ENCODE data around the gene PCDHGA6. TPM values are rescaled to one million over a fixed set of nuclear protein-coding genes. Genes with fewer than 3 reads are reported as not detected.

Gene PCDHGA6
- total RNA-seq, 1 experiment from 2014 or later: 0.98 TPM

DNA sequence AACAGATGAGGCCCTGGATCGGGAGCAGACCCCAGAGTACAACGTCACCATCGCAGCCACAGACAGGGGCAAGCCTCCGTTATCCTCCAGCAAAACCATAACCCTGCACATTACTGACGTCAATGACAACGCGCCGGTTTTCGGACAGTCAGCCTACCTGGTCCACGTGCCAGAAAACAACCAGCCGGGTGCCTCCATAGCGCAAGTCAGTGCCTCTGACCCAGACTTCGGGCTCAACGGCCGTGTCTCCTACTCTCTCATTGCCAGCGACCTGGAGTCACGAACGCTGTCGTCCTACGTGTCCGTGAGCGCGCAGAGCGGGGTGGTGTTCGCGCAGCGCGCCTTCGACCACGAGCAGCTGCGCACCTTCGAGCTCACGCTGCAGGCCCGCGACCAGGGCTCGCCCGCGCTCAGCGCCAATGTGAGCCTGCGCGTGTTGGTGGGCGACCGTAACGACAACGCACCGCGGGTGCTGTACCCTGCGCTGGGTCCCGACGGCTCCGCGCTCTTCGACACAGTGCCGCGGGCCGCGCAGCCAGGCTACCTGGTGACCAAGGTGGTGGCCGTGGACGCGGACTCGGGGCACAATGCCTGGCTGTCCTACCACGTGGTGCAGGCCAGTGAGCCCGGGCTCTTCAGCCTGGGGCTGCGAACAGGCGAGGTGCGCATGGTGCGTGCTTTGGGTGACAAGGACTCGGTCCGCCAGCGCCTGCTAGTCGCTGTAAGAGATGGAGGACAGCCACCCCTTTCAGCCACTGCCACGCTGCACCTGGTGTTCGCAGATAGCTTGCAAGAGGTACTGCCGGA lies 45.6 kb downstream of the PCDHGA6 start:
- no peak for DNase-seq (ENCODE audit: low read depth)

DNA sequence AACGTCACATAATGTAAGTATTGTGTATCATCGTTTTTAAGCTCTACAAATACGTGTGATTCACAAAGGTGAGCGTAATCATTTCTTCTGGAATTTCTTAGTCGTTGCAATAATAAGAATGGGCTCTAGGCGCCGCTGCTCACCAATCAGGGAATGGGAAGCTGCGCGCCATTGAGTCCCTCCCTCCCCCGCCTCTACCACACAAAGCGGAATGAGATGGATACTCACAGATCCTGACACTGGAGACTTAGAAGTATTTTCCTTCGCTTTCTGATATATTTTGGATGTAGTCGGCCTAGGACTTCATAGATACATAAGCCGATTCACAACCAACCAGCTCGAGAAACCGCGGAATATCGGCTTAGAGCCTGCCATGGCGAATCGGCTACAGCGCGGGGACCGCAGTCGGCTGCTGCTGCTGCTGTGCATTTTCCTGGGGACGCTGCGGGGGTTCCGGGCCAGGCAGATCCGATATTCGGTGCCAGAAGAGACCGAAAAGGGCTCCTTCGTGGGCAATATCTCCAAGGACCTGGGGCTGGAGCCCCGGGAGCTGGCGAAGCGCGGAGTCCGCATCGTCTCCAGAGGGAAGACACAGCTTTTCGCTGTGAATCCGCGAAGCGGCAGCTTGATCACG lies 47.3 kb downstream of the PCDHGA6 start, which contains the start of gene PCDHGA11:
Gene PCDHGA11 (plus strand): TSS at position 197 of the 634 bp plus-strand sequence. CDS start 177 bp downstream, at position 374.
- DNase-seq (ENCODE audit: low read depth): no peak

DNA sequence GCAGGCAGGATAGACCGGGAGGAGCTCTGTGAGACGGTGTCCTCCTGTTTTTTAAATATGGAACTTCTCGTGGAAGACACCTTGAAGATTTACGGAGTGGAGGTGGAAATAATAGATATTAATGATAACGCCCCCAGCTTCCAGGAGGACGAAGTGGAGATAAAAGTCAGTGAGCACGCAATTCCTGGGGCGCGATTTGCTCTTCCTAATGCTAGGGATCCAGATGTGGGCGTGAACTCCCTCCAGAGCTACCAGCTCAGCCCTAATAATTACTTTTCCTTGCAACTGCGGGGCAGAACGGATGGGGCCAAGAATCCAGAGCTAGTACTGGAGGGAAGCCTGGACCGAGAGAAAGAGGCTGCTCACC lies 47.8 kb downstream of the PCDHGA6 start:
- DNase-seq (ENCODE audit: low read depth): no peak

- no peak for DNase-seq (ENCODE audit: low read depth)
Measured at GRCh38 chr5:141422742-141423291, 49.1 kb downstream of the PCDHGA6 start.

GRCh38 chr5:141427783-141428426 lies 54.2 kb downstream of the PCDHGA6 start:
- DNase-seq (ENCODE audit: low read depth): no peak

Other genes starting within 250 kb of the PCDHGA6 start
- 0.63 and 1.1 TPM in 2 replicates for gene PCDHB5, start 238.7 kb upstream of the PCDHGA6 start, total RNA-seq (2014; rRNA removed)
- gene PCDHB6, start 223.8 kb upstream of the PCDHGA6 start, total RNA-seq (2014; rRNA removed): 0.34 and 0.38 TPM in 2 replicates
- 2.0 and 3.4 TPM in 2 replicates for gene PCDHB7, start 201.2 kb upstream of the PCDHGA6 start, total RNA-seq (2014; rRNA removed)
- 9.6 and 12.3 TPM in 2 replicates for gene PCDHB8, start 196.1 kb upstream of the PCDHGA6 start, total RNA-seq (2014; rRNA removed)
- 10.4 and 12.2 TPM in 2 replicates for gene PCDHB16, start 191.5 kb upstream of the PCDHGA6 start, total RNA-seq (2014; rRNA removed)
- 2.8 and 3.1 TPM in 2 replicates for gene PCDHB9, start 186.7 kb upstream of the PCDHGA6 start, total RNA-seq (2014; rRNA removed)
- gene PCDHB10, start 181.5 kb upstream of the PCDHGA6 start, total RNA-seq (2014; rRNA removed): 2.4 and 2.8 TPM in 2 replicates
- gene PCDHB11, start 174.3 kb upstream of the PCDHGA6 start, total RNA-seq (2014; rRNA removed): 0.77 and 1.5 TPM in 2 replicates
- gene PCDHB12, start 165.2 kb upstream of the PCDHGA6 start, total RNA-seq (2014; rRNA removed): 3.1 and 3.6 TPM in 2 replicates
- 3.5 and 5.1 TPM in 2 replicates for gene PCDHB13, start 160.0 kb upstream of the PCDHGA6 start, total RNA-seq (2014; rRNA removed)
- gene PCDHB14, start 150.5 kb upstream of the PCDHGA6 start, total RNA-seq (2014; rRNA removed): 4.3 and 4.9 TPM in 2 replicates
- 3.8 TPM in 2 replicates for gene PCDHB15, start 128.5 kb upstream of the PCDHGA6 start, total RNA-seq (2014; rRNA removed)
- 0.17 TPM in 1 of 2 replicates, not detected in the other for gene SLC25A2, start 69.8 kb upstream of the PCDHGA6 start, total RNA-seq (2014; rRNA removed)
- gene TAF7, start 53.1 kb upstream of the PCDHGA6 start, total RNA-seq (2014; rRNA removed): 65.1 and 67.6 TPM in 2 replicates
- 5.3 and 7.1 TPM in 2 replicates for gene PCDHGA1, start 43.4 kb upstream of the PCDHGA6 start, total RNA-seq (2014; rRNA removed)
- gene PCDHGA2, start 35.1 kb upstream of the PCDHGA6 start, total RNA-seq (2014; rRNA removed): 0.90 and 1.1 TPM in 2 replicates
- gene PCDHGA3, start 30.1 kb upstream of the PCDHGA6 start, total RNA-seq (2014; rRNA removed): 0.57 TPM in 1 of 2 replicates, not detected in the other
- 6.8 and 8.1 TPM in 2 replicates for gene PCDHGB1, start 23.8 kb upstream of the PCDHGA6 start, total RNA-seq (2014; rRNA removed)
- gene PCDHGA4, start 18.9 kb upstream of the PCDHGA6 start, total RNA-seq (2014; rRNA removed): 3.9 and 4.4 TPM in 2 replicates
- 9.0 and 12.5 TPM in 2 replicates for gene PCDHGB2, start 13.9 kb upstream of the PCDHGA6 start, total RNA-seq (2014; rRNA removed)
- gene PCDHGA5, start 9.7 kb upstream of the PCDHGA6 start, total RNA-seq (2014; rRNA removed): 0.98 and 1.5 TPM in 2 replicates
- 1.4 and 1.6 TPM in 2 replicates for gene PCDHGB3, start 3.6 kb upstream of the PCDHGA6 start, total RNA-seq (2014; rRNA removed)
- 0.57 and 0.77 TPM in 2 replicates for gene PCDHGA7, start 8.9 kb downstream of the PCDHGA6 start, total RNA-seq (2014; rRNA removed)
- 0.69 and 0.71 TPM in 2 replicates for gene PCDHGB4, start 13.8 kb downstream of the PCDHGA6 start, total RNA-seq (2014; rRNA removed)
- 0.26 and 0.75 TPM in 2 replicates for gene PCDHGA8, start 18.7 kb downstream of the PCDHGA6 start, total RNA-seq (2014; rRNA removed)
- gene PCDHGB5, start 24.1 kb downstream of the PCDHGA6 start, total RNA-seq (2014; rRNA removed): 0.52 and 2.1 TPM in 2 replicates
- gene PCDHGA9, start 28.9 kb downstream of the PCDHGA6 start, total RNA-seq (2014; rRNA removed): 0.64 and 0.75 TPM in 2 replicates
- gene PCDHGB6, start 34.1 kb downstream of the PCDHGA6 start, total RNA-seq (2014; rRNA removed): 0.32 and 0.40 TPM in 2 replicates
- 17.4 and 21.4 TPM in 2 replicates for gene PCDHGA10, start 39.1 kb downstream of the PCDHGA6 start, total RNA-seq (2014; rRNA removed)
- gene PCDHGB7, start 43.8 kb downstream of the PCDHGA6 start, total RNA-seq (2014; rRNA removed): 0.52 and 0.83 TPM in 2 replicates
- 0.64 and 0.75 TPM in 2 replicates for gene PCDHGA11, start 47.2 kb downstream of the PCDHGA6 start, total RNA-seq (2014; rRNA removed)
- 6.1 and 6.9 TPM in 2 replicates for gene PCDHGA12, start 56.6 kb downstream of the PCDHGA6 start, total RNA-seq (2014; rRNA removed)
- 96.0 and 98.3 TPM in 2 replicates for gene PCDHGC3, start 102.1 kb downstream of the PCDHGA6 start, total RNA-seq (2014; rRNA removed)
- 0.69 and 0.83 TPM in 2 replicates for gene PCDHGC4, start 111.1 kb downstream of the PCDHGA6 start, total RNA-seq (2014; rRNA removed)
- gene PCDHGC5, start 115.2 kb downstream of the PCDHGA6 start, total RNA-seq (2014; rRNA removed): 1.7 and 2.0 TPM in 2 replicates
- gene DIAPH1, start 245.1 kb downstream of the PCDHGA6 start, total RNA-seq (2014; rRNA removed): 28.2 and 38.9 TPM in 2 replicates

Measured in LHCN-M2 (cell line).